Loucy (cell line): ENCODE data around the gene ZCCHC3.

Source experiments
- EZH2phosphoT487 ChIP-seq: fragments of 200-600 bp; IDR thresholded peaks from 2 replicates; pipeline ENCODE4 v1.6.1; 2018; ENCODE audit warnings: antibody characterized with exemption, mild to moderate bottlenecking, moderate library complexity, borderline replicate concordance
- TF ChIP-seq, protein P1 (sequence below): fragments of 200-600 bp; sonication (generic); conservative IDR thresholded peaks from 2 replicates; pipeline ENCODE4 v1.5.1; 2014; ENCODE audit warnings: mild to moderate bottlenecking, antibody characterized with exemption, low read length

DNA sequence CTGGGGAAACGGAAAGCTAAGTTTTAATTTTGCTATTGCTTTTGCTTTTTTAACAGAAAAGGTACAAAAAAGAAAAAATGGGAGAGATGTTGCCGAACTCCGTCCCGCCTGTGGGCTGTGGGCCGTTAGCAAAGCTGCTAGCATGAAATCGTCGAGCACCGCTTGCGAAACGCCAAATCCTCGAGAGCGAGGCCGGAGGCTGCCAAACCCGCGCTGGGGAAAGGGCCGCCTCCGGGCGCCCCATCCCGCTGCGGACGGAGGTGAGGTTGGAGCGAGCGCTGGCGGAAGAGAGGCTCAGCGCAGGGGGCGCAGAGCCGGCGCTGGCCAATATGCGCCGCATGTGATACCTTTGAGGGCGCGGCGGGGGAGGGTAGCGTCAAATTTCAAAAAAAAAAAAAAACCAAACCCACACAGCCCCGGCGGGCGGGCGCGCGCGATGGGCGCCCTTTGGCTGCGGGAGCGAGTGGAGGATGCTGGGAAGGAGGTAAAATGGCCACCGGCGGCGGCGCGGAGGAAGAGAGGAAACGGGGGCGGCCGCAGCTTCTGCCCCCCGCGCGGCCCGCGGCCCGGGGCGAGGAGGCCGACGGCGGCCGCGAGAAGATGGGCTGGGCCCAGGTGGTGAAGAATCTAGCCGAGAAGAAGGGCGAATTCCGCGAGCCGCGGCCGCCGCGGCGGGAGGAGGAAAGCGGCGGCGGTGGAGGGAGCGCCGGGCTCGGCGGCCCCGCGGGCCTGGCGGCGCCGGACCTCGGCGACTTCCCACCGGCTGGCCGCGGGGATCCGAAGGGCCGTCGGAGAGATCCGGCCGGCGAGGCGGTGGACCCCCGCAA, at the start of gene ZCCHC3:
- TF ChIP-seq, protein P1, sequence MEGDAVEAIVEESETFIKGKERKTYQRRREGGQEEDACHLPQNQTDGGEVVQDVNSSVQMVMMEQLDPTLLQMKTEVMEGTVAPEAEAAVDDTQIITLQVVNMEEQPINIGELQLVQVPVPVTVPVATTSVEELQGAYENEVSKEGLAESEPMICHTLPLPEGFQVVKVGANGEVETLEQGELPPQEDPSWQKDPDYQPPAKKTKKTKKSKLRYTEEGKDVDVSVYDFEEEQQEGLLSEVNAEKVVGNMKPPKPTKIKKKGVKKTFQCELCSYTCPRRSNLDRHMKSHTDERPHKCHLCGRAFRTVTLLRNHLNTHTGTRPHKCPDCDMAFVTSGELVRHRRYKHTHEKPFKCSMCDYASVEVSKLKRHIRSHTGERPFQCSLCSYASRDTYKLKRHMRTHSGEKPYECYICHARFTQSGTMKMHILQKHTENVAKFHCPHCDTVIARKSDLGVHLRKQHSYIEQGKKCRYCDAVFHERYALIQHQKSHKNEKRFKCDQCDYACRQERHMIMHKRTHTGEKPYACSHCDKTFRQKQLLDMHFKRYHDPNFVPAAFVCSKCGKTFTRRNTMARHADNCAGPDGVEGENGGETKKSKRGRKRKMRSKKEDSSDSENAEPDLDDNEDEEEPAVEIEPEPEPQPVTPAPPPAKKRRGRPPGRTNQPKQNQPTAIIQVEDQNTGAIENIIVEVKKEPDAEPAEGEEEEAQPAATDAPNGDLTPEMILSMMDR: no peak; the same call in 1 of the 2 replicates
- no peak for TF ChIP-seq EZH2phosphoT487
